Activated naive CD4-positive, alpha-beta T cell treated with anti-CD3 and anti-CD28 coated beads for 36 hours (primary cell): Measurements from ENCODE around the gene MAGEA10. TPM values are rescaled to one million over a fixed set of nuclear protein-coding genes. Genes with fewer than 3 reads are reported as not detected.
"Not testable (repeated sequence)": the region's sequence is repeated elsewhere in the genome, so short reads cannot be mapped to it uniquely, and the experiment has no call there.

ENCODE experiments used
- CTCF ChIA-PET: fragments of 350-600 bp; sonication (Branson Sonifier 250); formaldehyde crosslinking; loops from one replicate; lab custom pipeline; 2021; ENCODE audit warnings: antibody characterized with exemption; lab: Charles Lee
- DNase-seq: peaks from one replicate; pipeline ENCODE4 v3.0.0-alpha.2; 2020
- H3K27ac Mint-ChIP-seq: one replicate; pipeline ENCODE4 v1.8.0; 2021; ENCODE audit warnings: mild to moderate bottlenecking, mixed read lengths
- H3K27me3 Mint-ChIP-seq: one replicate; pipeline ENCODE4 v1.8.0; 2021; ENCODE audit warnings: low read depth, mixed read lengths
- H3K36me3 Mint-ChIP-seq: one replicate; pipeline ENCODE4 v1.8.0; 2021; ENCODE audit warnings: low read depth, mixed read lengths
- H3K4me1 Mint-ChIP-seq: one replicate; pipeline ENCODE4 v1.8.0; 2021; ENCODE audit warnings: low read depth, mixed read lengths
- H3K4me3 Mint-ChIP-seq: one replicate; pipeline ENCODE4 v1.8.0; 2021; ENCODE audit warnings: mild to moderate bottlenecking, moderate library complexity, mixed read lengths
- H3K9me3 Mint-ChIP-seq: one replicate; pipeline ENCODE4 v1.8.0; 2021; ENCODE audit warnings: mixed read lengths
- intact Hi-C: fragments of 100-400 bp; cut with micrococcal nuclease; formaldehyde crosslinking; loops from one replicate; pipeline ENCODE4 v1.15.1; 2023
- total RNA-seq, 2 experiments: library from RNA; stranded (reverse); gene quantifications; one replicate each; pipeline ENCODE4 v1.2.3, GENCODE V29; 2021

Gene MAGEA10
- not detected for total RNA-seq

GRCh38 chrX:152138388-152138784, at the start of gene MAGEA10:
MAGEA10 (minus strand) TSS chrX:152138577; CDS start chrX:152135620, 2,957 bp downstream.
- intact Hi-C loops = no loop called here
- Mint-ChIP-seq H3K36me3 (no peaks in the 10 kb centered on the region), H3K4me1 (no peaks in the 10 kb centered on the region), H3K27me3 (no peaks in the 10 kb centered on the region), H3K27ac (no peak within 1 kb of the TSS), H3K4me3 (no peak within 1 kb of the TSS), H3K9me3 (no peaks in the 10 kb centered on the region)
- no peak for DNase-seq
- CTCF ChIA-PET = no interaction called here

DNA sequence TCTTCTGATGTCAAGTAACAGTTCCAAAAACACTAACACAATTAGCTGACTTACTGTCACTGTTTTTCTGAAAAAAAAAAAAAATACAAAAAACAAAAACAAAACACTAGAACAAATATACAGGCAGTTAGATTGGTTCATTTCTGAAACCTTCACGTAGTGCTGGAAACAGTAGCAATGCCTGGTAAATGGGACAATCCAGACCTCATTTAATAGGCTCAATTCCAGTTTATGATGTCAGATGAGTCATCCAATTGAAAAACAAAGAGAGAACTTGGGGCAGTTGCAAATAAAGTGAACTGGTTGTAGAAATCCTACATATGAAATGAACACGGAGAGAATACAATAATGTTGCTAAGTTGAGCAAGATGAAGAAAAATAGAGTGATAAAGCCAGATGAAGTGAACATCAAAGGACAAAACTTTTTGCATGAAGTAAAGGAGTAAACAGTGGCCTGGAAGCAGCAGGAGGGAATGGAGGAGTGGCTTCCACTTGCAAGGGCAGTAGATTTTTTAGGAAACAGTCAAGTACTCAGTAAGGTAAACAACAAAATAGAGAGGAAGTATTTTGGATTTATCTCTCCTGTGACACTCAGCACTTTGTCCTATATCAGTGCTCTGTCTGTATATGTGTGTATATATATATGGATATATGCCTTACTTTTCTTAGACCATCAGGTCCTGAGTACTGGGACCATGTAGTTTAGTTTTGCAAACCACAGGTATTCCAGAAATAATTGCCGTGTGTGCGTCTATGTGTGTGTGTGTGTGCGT, 39.3 kb upstream of the MAGEA10 start:
- no peaks in the 10 kb centered on the region for H3K27me3 Mint-ChIP-seq
- DNase-seq = no peak
- no peaks in the 10 kb centered on the region for H3K9me3 Mint-ChIP-seq
- no peak overlapping the region for H3K27ac Mint-ChIP-seq
- no peaks in the 10 kb centered on the region for H3K4me1 Mint-ChIP-seq
- intact Hi-C loops = no loop called here
- H3K36me3 Mint-ChIP-seq = no peaks in the 10 kb centered on the region
- H3K4me3 Mint-ChIP-seq = no peak overlapping the region
- CTCF ChIA-PET = no interaction called here

GRCh38 chrX:152177052-152177451, 38.7 kb upstream of the MAGEA10 start:
- Mint-ChIP-seq H3K27me3 (no peaks in the 10 kb centered on the region), H3K27ac (no peak overlapping the region), H3K4me3 (no peak overlapping the region), H3K9me3 (no peaks in the 10 kb centered on the region), H3K4me1 (no peaks in the 10 kb centered on the region), H3K36me3 (no peaks in the 10 kb centered on the region)
- CTCF ChIA-PET = no interaction called here
- no peak for DNase-seq
- intact Hi-C loops = no loop called here

DNA sequence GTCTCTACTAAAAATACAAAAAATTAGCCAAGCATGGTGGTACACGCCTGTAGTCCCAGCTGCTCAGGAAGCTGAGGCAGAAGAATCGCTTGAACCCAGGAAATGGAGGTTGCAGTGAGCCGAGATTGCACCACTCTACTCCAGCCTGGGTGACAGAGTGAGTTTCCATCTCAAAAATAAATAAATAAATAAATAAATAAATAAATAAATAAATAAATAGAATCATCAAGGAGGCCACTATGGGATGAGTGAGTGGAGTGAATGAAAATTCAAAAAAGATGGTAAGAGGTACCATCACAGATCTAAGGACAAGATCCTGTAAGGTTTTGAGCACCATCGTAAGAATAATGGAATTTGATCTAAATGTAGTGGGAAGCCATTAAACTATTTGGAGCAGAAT, 37.5 kb upstream of the MAGEA10 start:
- DNase-seq, H3K27me3 Mint-ChIP-seq, H3K9me3 Mint-ChIP-seq, H3K4me3 Mint-ChIP-seq, H3K36me3 Mint-ChIP-seq, H3K27ac Mint-ChIP-seq, H3K4me1 Mint-ChIP-seq, CTCF ChIA-PET, intact Hi-C loops: not testable (repeated sequence)

DNA sequence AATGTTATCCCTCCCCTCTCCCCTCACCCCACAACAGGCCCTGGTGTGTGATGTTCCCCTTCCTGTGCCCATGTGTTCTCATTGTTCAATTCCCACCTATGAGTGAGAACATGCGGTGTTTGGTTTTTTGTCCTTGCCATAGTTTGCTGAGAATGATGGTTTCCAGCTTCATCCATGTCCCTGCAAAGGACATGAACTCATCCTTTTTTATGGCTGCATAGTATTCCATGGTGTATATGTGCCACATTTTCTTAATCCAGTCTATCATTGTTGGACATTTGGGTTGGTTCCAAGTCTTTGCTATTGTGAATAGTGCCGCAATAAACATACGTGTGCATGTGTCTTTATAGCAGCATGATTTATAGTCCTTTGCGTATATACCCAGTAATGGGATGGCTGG, 35.5 kb upstream of the MAGEA10 start:
- intact Hi-C loops, H3K27ac Mint-ChIP-seq, DNase-seq, H3K36me3 Mint-ChIP-seq, H3K4me3 Mint-ChIP-seq, H3K4me1 Mint-ChIP-seq, H3K27me3 Mint-ChIP-seq, CTCF ChIA-PET, H3K9me3 Mint-ChIP-seq: not testable (repeated sequence)

GRCh38 chrX:152170621-152171020, 32.2 kb upstream of the MAGEA10 start:
- Mint-ChIP-seq H3K27me3 (no peaks in the 10 kb centered on the region), H3K9me3 (peaks cover 2% of the 10 kb centered on the region), H3K27ac (no peak overlapping the region), H3K36me3 (no peaks in the 10 kb centered on the region), H3K4me3 (no peak overlapping the region), H3K4me1 (no peaks in the 10 kb centered on the region)
- CTCF ChIA-PET = no interaction called here
- no peak for DNase-seq
- intact Hi-C loops = no loop called here

- intact Hi-C loops = no loop called here
- DNase-seq = no peak
- CTCF ChIA-PET = no interaction called here
- H3K36me3 Mint-ChIP-seq = no peaks in the 10 kb centered on the region
- peaks cover 2% of the 10 kb centered on the region for H3K9me3 Mint-ChIP-seq
- no peak overlapping the region for H3K4me3 Mint-ChIP-seq
- no peak overlapping the region for H3K27ac Mint-ChIP-seq
- H3K27me3 Mint-ChIP-seq = no peaks in the 10 kb centered on the region
- H3K4me1 Mint-ChIP-seq = no peaks in the 10 kb centered on the region
Observed at GRCh38 chrX:152165033-152165743, 26.8 kb upstream of the MAGEA10 start.

DNA sequence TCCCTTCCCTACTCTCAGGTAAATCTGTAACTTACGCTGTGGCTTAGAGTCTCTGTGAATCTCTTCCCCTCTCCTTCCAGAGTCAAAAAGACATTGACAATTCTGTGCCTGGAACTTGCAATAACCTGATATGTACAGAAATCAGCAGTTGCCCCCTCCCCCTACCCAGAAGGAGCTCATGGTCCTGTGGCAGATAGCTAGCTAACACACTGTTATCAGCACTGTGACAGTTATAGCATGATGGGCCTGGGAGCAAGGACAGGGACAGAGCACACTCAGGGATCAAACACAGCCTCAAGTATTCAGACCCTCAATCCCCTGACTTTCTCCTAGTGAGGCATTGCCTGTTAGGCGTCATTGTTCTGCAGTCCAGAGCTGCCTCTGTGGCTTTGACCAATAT, 18.7 kb upstream of the MAGEA10 start:
- Mint-ChIP-seq H3K4me3 (no peak overlapping the region), H3K4me1 (no peaks in the 10 kb centered on the region), H3K27me3 (no peaks in the 10 kb centered on the region), H3K36me3 (no peaks in the 10 kb centered on the region), H3K9me3 (no peaks in the 10 kb centered on the region), H3K27ac (no peak overlapping the region)
- no peak for DNase-seq
- CTCF ChIA-PET = no interaction called here
- intact Hi-C loops = no loop called here

DNA sequence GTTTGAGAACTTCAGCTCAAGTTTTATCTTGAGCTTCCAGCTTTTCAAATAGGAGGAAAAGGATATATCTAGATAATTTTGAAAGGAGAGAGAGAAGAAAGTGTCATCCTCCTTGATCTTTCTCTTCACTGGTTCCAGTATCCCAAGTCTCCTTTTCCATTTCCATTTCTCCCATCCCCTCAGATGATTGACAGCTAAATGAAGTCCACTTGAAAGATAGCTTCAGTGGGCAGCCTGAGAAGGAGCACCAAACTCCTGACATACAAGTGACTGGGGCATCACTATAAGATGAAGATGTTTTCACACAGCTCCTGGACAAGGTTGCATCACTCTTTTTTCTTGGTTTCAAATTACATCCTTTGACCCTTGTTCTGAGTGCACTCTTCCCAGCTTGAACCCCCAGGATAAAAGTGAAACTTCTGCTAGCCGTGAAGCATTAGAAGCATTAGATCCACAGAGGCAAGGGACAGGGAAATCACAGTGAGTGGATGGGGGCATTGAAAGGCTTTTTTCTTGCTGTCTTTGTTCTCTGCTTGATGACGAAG, 17.5 kb upstream of the MAGEA10 start:
- no peak for DNase-seq
- Mint-ChIP-seq H3K27ac (no peak overlapping the region), H3K9me3 (no peaks in the 10 kb centered on the region), H3K36me3 (no peaks in the 10 kb centered on the region), H3K4me3 (no peak overlapping the region), H3K27me3 (no peaks in the 10 kb centered on the region), H3K4me1 (no peaks in the 10 kb centered on the region)
- intact Hi-C loops = no loop called here
- CTCF ChIA-PET = no interaction called here

DNA sequence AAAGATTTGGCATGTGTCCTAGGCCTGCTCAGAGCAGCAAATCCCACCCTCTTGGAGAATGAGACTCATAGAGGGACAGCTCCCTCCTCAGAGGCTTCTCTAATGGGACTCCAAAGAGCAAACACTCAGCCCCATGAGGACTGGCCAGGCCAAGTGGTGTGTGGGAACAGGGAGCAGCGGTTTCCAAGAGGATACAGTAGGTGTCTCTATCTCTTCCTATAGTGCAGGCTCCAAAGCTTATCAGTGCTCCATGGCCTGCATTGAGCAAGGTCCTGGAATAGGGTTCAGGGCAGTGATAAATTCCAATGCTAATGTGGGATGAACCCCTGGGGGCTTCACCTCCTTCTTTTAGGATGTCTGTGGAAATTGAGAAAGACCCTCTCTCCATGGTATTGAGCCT, 15.7 kb upstream of the MAGEA10 start:
- no peaks in the 10 kb centered on the region for H3K9me3 Mint-ChIP-seq
- no peaks in the 10 kb centered on the region for H3K27me3 Mint-ChIP-seq
- no peak overlapping the region for H3K27ac Mint-ChIP-seq
- no peak overlapping the region for H3K4me3 Mint-ChIP-seq
- H3K36me3 Mint-ChIP-seq = no peaks in the 10 kb centered on the region
- CTCF ChIA-PET = no interaction called here
- no peak for DNase-seq
- intact Hi-C loops = no loop called here
- no peaks in the 10 kb centered on the region for H3K4me1 Mint-ChIP-seq

DNA sequence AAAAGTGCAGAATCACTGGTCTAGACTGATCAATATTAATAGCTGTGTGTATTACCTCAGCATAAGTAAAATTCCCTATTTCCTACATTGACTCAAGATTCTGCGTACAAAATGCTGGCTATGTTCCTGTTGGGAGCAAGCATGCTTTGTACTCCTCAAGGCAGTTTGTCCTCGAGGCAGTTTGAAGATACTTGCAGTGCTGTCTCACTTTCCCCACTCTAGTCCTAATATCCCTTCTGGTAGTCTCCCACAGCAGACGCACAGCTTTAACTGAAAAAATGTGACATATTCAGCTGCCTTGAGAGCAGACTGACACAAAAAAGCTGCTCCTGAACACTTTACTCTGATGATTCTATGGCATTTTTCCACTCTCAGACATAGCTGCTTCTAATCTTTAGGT, 12.9 kb upstream of the MAGEA10 start:
- no peaks in the 10 kb centered on the region for H3K9me3 Mint-ChIP-seq
- no peaks in the 10 kb centered on the region for H3K36me3 Mint-ChIP-seq
- H3K27ac Mint-ChIP-seq = no peak overlapping the region
- CTCF ChIA-PET = no interaction called here
- intact Hi-C loops = no loop called here
- DNase-seq = no peak
- no peaks in the 10 kb centered on the region for H3K27me3 Mint-ChIP-seq
- no peaks in the 10 kb centered on the region for H3K4me1 Mint-ChIP-seq
- H3K4me3 Mint-ChIP-seq = no peak overlapping the region

DNA sequence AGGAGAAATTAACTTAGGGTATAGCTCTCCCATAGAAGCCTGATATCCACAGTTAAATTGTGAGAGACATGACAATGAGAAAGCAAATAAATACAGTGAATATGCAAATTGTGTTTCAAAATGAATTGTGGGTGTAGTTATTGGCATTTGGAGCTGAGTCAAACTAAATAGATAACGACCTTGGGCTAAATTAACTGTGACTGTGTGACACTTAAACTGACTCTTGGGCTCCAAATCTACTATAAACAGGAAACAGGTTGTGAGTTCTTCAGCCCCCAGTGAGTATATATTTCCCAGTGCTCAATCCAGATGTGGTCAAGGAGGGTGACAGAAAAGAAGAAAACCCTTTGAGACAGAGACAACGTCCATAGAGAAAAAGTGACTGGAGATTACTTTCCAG, 11.3 kb upstream of the MAGEA10 start:
- Mint-ChIP-seq H3K9me3 (no peaks in the 10 kb centered on the region), H3K27me3 (no peaks in the 10 kb centered on the region), H3K36me3 (no peaks in the 10 kb centered on the region), H3K4me3 (no peak overlapping the region), H3K27ac (no peak overlapping the region), H3K4me1 (no peaks in the 10 kb centered on the region)
- CTCF ChIA-PET = no interaction called here
- DNase-seq = no peak
- intact Hi-C loops = no loop called here

- intact Hi-C loops = no loop called here
- Mint-ChIP-seq H3K4me3 (no peak overlapping the region), H3K36me3 (no peaks in the 10 kb centered on the region), H3K9me3 (no peaks in the 10 kb centered on the region), H3K4me1 (no peaks in the 10 kb centered on the region), H3K27me3 (no peaks in the 10 kb centered on the region), H3K27ac (no peak overlapping the region)
- DNase-seq = no peak
- CTCF ChIA-PET = no interaction called here
Observed at GRCh38 chrX:152139589-152139988, 1.2 kb upstream of the MAGEA10 start.
